Liver (tissue), 9 donors: ENCODE data around the gene PLA2G4B. TPM values are rescaled to one million over a fixed set of nuclear protein-coding genes. Genes with fewer than 3 reads are reported as not detected.
A peak's percentile ranks its signal among the peaks of the same experiment; 100 is the strongest.

Experiments used
- DNase-seq: peaks from one replicate; pipeline ENCODE4 v3.0.0-alpha.2; 2017; ENCODE audit warnings: low spot score
- H3K27ac ChIP-seq, 2 donors: one replicate each; pipeline ENCODE4 v1.7.0; 2013; ENCODE audit warnings: inconsistent platforms in 2 of 2, low read length in 2 of 2, control low read depth in 1 of 2, low read depth in 1 of 2, mild to moderate bottlenecking in 1 of 2
- H3K27me3 ChIP-seq, 4 donors: one replicate each; pipeline versions ENCODE4 v1.6.1 to v1.7.0; 2013; ENCODE audit warnings: low read length in 3 of 4, inconsistent platforms in 1 of 4, mild to moderate bottlenecking in 1 of 4, moderate library complexity in 1 of 4; ENCODE audit not compliant: control insufficient read depth in 4 of 4, insufficient read depth in 4 of 4
- H3K36me3 ChIP-seq, 4 donors: one replicate each; pipeline versions ENCODE4 v1.6.1 to v1.7.0; 2013; ENCODE audit warnings: low read length in 3 of 4, mild to moderate bottlenecking in 3 of 4, low read depth in 1 of 4, moderate library complexity in 1 of 4; ENCODE audit not compliant: control insufficient read depth in 4 of 4, insufficient read depth in 3 of 4
- H3K4me1 ChIP-seq, 4 donors: one replicate each; pipeline versions ENCODE4 v1.6.1 to v1.7.0; 2013; ENCODE audit warnings: low read length in 3 of 4, mild to moderate bottlenecking in 3 of 4, moderate library complexity in 1 of 4; ENCODE audit not compliant: control insufficient read depth in 4 of 4, insufficient read depth in 4 of 4
- H3K4me3 ChIP-seq, 3 donors: one replicate each; pipeline versions ENCODE4 v1.6.1 to v1.7.0; 2013; ENCODE audit warnings: low read length in 3 of 3, control low read depth in 1 of 3, low read depth in 1 of 3, mild to moderate bottlenecking in 1 of 3
- H3K9ac ChIP-seq, 2 donors: one replicate each; pipeline ENCODE4 v1.7.0; 2013; ENCODE audit warnings: low read length in 2 of 2, mild to moderate bottlenecking in 2 of 2, moderate library complexity in 2 of 2, control low read depth in 1 of 2, low read depth in 1 of 2
- H3K9me3 ChIP-seq, 4 donors: one replicate each; pipeline versions ENCODE4 v1.6.1 to v1.7.0; 2013; ENCODE audit warnings: low read length in 3 of 4; ENCODE audit not compliant: control insufficient read depth in 4 of 4
- CTCF ChIP-seq: fragments of 150-350 bp; IDR thresholded peaks from 2 replicates; pipeline ENCODE4 v1.5.1; 2017; ENCODE audit warnings: improper control_type of control experiment, low read depth, low read length; ENCODE audit not compliant: missing input control
- EGR1 ChIP-seq, 2 donors: IDR thresholded peaks; 2 replicates each; pipeline ENCODE4 v1.6.1; 2016 to 2018; ENCODE audit warnings: antibody characterized with exemption in 2 of 2, low read depth in 2 of 2
- FOXA1 ChIP-seq: IDR thresholded peaks from 2 replicates; pipeline ENCODE4 v1.6.1; 2016; ENCODE audit warnings: antibody characterized with exemption
- FOXA2 ChIP-seq: IDR thresholded peaks from 2 replicates; pipeline ENCODE4 v1.6.1; 2016; ENCODE audit warnings: antibody characterized with exemption
- HNF4A ChIP-seq, 2 donors: conservative IDR thresholded peaks; 2 replicates each; pipeline ENCODE4 v1.6.1; 2016; ENCODE audit warnings: antibody characterized with exemption in 2 of 2, mild to moderate bottlenecking in 2 of 2
- HNF4G ChIP-seq: IDR thresholded peaks from 2 replicates; pipeline ENCODE4 v1.6.1; 2016; ENCODE audit warnings: antibody characterized with exemption
- JUND ChIP-seq, 2 donors: IDR thresholded peaks; 2 replicates each; pipeline ENCODE4 v1.6.1; 2016; ENCODE audit warnings: antibody characterized with exemption in 2 of 2
- MAX ChIP-seq: IDR thresholded peaks from 2 replicates; pipeline ENCODE4 v1.6.1; 2016; ENCODE audit warnings: antibody characterized with exemption
- NR2F2 ChIP-seq: IDR thresholded peaks from 2 replicates; pipeline ENCODE4 v1.6.1; 2016; ENCODE audit warnings: antibody characterized with exemption
- RAD21 ChIP-seq, 2 donors: IDR thresholded peaks; 2 replicates each; pipeline ENCODE4 v1.6.1; 2016; ENCODE audit warnings: antibody characterized with exemption in 2 of 2, mild to moderate bottlenecking in 2 of 2
- REST ChIP-seq: IDR thresholded peaks from 2 replicates; pipeline ENCODE4 v1.6.1; 2016; ENCODE audit warnings: antibody characterized with exemption, mild to moderate bottlenecking
- RXRA ChIP-seq, 2 donors: IDR thresholded peaks; 2 replicates each; pipeline ENCODE4 v1.6.1; 2017 to 2018; ENCODE audit warnings: antibody characterized with exemption in 2 of 2, mild to moderate bottlenecking in 1 of 2
- SP1 ChIP-seq: IDR thresholded peaks from 2 replicates; pipeline ENCODE4 v1.6.1; 2018; ENCODE audit warnings: antibody characterized with exemption, mild to moderate bottlenecking
- TAF1 ChIP-seq: conservative IDR thresholded peaks from 2 replicates; pipeline ENCODE4 v1.6.1; 2016; ENCODE audit warnings: antibody characterized with exemption, mild to moderate bottlenecking
- YY1 ChIP-seq: IDR thresholded peaks from 2 replicates; pipeline ENCODE4 v1.6.1; 2016; ENCODE audit warnings: antibody characterized with exemption, mild to moderate bottlenecking
- WGBS: extraction: QIAGEN DNeasy Blood & Tissue Kit; methylation state at CpG from one replicate; pipeline ENCODE4 v1.1.7; 2013; 5-methylcytosine and 5-hydroxymethylcytosine counted together
- polyA plus RNA-seq, 2 donors: library from polyadenylated mRNA; stranded (reverse) in 1 of 2; unstranded in 1 of 2; fragments of 200-250 nt in 1 of 2; fragments of >200 nt in 1 of 2; fragmentation: Nextera tagmentation in 1 of 2; extraction: Ambion mirVana in 1 of 2; gene quantifications; one replicate each; pipeline versions ENCODE4 v1.2.1 to v1.2.3, GENCODE V29; 2013 to 2015
- total RNA-seq, 2 donors: library from RNA; depleted of rRNA; stranded (reverse); fragments of >200 nt; gene quantifications; one replicate each; pipeline ENCODE4 v1.2.3, GENCODE V29; 2014
- donor health status: healthy.
- donor health status: healthy.
- donor health status: healthy.
- donor health status: healthy.
- donor health status: healthy.

The PLA2G4B gene
- total and polyA plus RNA-seq, 4 donors, result 0.33 to 3.6 (median 2.3) TPM

GRCh38 chr15:41809526-41810220 lies 29.0 kb upstream of the PLA2G4B start (continued):
- TF ChIP-seq REST (no peak), JUND (IDR thresholded peaks at IDR 0.05) (no peak), NR2F2 (no peak), FOXA2 (no peak), MAX (no peak)

- Histone ChIP-seq H3K4me3 (no peak overlapping the region), H3K9me3 (no peaks in the 10 kb centered on the region), H3K27ac (no peak overlapping the region), H3K27me3 (no peaks in the 10 kb centered on the region), H3K36me3 (peaks cover 0 to 11% (median 2%) of the 10 kb centered on the region in 4 donors), H3K9ac (no peak overlapping the region), H3K4me1 (no peaks in the 10 kb centered on the region)
- 93% methylated on average over 5 of the region's 5 CpGs for WGBS
- TF ChIP-seq YY1 (no peak), RXRA (IDR thresholded peaks at IDR 0.05) (no peak), HNF4G (no peak), FOXA2 (no peak), HNF4A (conservative IDR thresholded peaks at IDR 0.05) (no peak)
- no peak for DNase-seq
Observed at GRCh38 chr15:41810651-41811431, 27.8 kb upstream of the PLA2G4B start.

GRCh38 chr15:41811432-41812195 lies 27.0 kb upstream of the PLA2G4B start:
- peak; percentile 98 to 99 for TF ChIP-seq RAD21 (IDR thresholded peaks at IDR 0.05)
- TF ChIP-seq TAF1, result no peak
- no peak for TF ChIP-seq EGR1 (IDR thresholded peaks at IDR 0.05; ENCODE audit: low read depth in 2 of 2)
- no peak for TF ChIP-seq JUND (IDR thresholded peaks at IDR 0.05)
- TF ChIP-seq CTCF, result peak; percentile 89
- TF ChIP-seq FOXA1, result no peak
- no peak for TF ChIP-seq SP1
- H3K9ac ChIP-seq, result no peak overlapping the region
- no peaks in the 10 kb centered on the region for H3K4me1 ChIP-seq
- H3K4me3 ChIP-seq, result no peak overlapping the region
- peak; percentile 83 for DNase-seq
- H3K9me3 ChIP-seq, result no peaks in the 10 kb centered on the region
- peaks cover 0 to 16% (median 2%) of the 10 kb centered on the region in 4 donors for H3K36me3 ChIP-seq
- no peak overlapping the region for H3K27ac ChIP-seq
- no peaks in the 10 kb centered on the region for H3K27me3 ChIP-seq
- 50% methylated on average over 18 of the region's 18 CpGs for WGBS
